HG03520 (cell line): ENCODE data around the gene MAP3K13.
A peak's percentile ranks its signal among the peaks of the same experiment; 100 is the strongest.
"Not testable (repeated sequence)": the region's sequence is repeated elsewhere in the genome, so short reads cannot be mapped to it uniquely, and the experiment has no call there.

Experiments
- ATAC-seq: cut with Tn5 transposase; IDR thresholded peaks from one replicate; pipeline ENCODE4 v1.9.1; 2021; ENCODE audit warnings: mild to moderate bottlenecking, moderate library complexity; ENCODE audit not compliant: unreplicated experiment

Gene MAP3K13

DNA sequence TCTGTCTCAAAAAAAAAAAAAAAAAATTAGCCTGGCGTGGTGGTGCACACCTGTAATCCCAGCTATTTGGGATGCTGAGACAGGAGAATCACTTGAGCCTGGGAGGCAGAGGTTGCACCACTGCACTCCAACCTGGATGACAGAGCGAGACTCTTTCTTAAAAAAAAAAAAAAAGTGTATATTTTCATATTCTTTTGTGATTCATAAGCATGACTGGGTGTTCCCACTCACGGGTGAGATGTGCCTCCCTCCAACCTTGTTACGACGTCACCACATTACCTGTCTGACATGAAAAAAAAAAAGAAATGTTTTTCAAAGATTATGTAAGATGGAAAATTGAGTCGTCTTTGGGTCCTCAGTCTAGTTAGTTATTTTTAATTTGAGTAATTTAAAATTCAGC is 79.1 kb downstream of the MAP3K13 start:
- no peak for ATAC-seq

DNA sequence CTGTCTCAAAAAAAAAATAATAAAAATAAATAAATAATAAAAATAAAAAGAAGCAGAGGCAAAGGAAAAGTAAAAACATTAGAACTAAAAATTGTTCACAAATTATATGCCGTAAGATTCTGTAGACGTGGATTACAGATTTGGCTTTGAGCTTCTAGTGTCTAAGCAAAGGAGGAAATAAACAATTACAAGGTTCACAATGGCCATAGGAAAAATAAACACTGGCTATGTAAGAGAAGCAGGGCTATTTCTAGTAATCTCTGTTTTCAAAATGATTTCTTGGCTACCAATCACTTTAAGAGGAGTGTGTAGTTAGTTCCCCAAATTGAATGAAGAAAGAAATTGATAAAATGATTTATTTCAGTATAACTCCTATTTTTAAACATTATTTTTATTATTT is 81.4 kb downstream of the MAP3K13 start:
- no peak for ATAC-seq

DNA sequence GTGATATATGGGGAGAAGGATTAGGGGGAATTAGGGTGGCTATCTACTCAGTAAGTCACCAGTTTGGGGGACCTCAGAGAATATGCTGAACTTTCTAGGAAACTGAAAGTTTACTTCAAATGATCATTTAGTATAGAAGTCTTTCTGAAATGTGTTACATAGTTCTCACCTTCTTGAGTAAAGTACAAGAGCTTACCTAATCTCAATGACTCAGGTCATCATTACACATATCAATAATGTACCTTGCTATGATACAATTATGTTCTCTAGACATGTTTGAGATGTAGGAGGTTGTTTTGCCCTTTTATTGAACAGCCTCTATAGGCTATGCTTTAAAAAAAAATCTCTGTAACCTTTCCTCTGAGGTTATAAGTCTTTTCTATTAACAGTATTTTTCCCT is 85.2 kb downstream of the MAP3K13 start:
- no peak for ATAC-seq

DNA sequence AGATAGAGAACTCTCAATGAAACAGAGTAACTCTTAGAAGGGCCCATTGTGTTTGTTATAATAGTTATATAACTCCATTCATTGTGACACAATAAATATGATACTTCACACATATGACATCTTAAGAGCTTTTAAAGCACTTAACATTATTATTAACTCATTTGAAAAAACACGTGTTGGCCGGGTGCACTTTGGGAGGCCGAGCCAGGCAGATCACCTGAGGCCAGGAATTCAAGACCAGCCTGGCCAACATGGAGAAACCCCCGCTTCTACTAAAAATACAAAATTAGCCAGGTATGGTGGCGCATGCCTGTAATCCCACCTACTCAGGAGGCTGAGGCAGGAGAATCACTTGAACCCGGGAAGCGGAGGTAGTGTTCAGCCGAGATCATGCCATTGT is 88.5 kb downstream of the MAP3K13 start:
- not testable (repeated sequence) for ATAC-seq

DNA sequence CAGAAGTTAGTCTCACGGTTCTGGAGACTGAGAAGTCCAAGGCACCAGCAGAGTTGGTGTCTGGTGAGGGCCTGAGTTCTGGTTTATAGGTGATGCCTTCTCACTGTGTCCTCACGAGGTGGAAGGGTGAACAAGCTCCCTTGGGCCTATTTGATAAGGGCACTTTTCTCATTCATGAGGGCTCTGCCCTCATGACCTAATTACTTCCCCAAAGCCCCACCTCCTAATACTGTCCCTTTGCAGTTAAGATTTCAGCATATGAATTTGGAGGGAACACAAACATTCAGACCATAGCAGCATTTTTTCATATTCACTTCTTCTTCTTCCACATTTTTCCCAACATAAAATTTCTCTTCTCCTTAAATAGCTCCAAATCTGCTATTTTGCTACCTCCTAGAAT is 94.4 kb downstream of the MAP3K13 start:
- no peak for ATAC-seq

DNA sequence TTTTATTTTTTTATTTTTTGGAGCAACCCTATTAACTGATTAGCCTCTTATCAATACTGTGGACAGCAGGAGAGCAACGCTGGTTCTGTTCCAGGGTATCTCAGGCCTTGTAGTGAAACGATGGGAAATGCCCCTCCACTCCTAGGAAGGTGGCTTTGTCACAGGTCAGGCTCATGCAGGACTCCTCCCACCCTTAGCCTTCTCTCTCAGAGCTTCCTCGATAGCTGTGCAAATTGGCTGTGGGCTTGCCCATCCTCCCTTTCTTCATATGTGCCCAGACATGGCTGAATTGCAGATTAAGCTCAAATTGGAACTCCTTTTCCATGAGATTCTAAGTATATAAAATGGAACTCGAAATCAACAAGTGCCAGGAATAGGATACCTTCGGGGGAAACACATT is 97.4 kb downstream of the MAP3K13 start:
- ATAC-seq, result no peak

DNA sequence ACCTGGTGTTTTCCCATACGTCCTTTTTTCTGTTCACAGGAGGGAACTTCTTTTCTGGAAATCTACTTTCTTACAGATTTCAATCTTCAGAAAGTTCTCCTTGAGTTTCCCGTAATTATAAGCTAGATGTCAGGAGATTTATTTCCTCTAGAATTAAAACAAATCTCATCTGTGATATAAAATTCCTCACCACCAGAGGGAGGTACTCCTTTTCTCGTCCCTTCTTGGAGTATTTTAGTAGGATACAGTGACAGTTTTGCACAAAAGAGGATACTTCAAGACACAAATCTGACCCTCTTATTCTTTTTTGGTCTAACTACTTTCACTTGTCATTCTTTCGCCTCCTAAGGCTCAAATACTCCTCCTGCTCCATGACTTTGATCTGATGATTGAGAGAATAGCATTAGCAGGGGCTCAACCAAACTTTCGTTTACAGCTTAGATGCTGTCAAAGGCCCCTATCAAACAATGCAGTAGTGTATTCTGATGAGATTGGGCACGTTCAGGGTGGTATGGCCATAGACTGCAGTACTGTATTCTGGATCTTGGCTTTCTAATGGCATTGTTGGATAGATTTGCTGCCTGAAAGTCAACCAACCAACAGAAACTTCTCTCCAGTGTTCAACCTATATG is 97.9 kb downstream of the MAP3K13 start:
- no peak for ATAC-seq

DNA sequence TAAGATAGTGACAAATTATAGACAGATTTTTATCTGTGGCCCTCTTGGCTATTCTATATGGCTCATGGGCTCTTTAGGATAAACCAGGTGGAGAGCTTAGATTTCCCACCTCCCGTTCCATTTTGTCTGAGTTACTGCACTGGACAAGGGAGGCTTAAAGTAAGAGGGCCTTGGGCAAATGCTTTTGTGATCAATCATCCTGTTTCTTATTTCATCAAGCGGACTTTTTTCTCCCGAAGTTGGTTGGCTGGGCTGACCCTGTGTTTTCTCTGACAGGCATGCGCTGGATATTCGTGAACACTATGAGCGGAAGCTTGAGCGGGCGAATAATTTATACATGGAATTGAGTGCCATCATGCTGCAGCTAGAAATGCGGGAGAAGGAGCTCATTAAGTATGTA is 102.5 kb downstream of the MAP3K13 start:
- ATAC-seq, result no peak

DNA sequence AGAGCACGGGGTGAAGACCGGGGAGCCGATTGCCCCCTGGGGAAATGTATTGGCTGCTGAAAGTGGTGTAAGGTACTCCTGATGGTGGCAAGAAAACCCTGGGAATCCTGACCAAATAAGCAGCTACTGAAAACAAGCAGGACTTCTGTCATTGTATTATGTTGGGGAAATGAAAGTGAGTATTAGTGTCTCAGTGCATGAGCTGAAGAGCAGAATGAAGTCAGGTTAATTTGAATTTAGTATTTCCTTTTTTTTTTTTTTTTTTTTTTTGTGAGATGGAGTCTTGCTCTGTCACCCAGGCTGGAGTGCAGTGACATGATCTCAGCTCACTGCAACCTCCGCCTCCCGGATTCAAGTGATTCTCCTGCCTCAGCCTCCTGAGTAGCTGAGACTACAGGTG is 103.2 kb downstream of the MAP3K13 start:
- ATAC-seq, result not testable (repeated sequence)

DNA sequence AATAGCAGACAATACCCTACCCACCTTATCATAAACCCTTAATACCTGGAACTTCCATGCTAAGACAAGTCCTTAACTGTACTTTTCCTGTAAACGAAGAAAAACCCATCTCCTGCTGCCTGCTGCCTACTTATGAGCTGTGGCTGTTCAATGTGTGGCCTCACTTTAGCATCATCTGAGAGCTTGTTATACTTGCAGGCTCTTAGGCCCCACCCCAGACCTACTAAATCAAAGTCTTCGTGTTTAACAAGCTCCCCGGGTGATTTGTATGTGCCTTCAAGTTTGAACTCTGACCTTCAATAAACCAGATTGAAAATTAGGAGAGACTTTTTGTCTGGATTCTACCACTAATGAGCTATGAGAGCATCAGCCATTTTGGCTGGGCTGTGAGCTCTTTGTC is 106.6 kb downstream of the MAP3K13 start:
- ATAC-seq, result no peak

DNA sequence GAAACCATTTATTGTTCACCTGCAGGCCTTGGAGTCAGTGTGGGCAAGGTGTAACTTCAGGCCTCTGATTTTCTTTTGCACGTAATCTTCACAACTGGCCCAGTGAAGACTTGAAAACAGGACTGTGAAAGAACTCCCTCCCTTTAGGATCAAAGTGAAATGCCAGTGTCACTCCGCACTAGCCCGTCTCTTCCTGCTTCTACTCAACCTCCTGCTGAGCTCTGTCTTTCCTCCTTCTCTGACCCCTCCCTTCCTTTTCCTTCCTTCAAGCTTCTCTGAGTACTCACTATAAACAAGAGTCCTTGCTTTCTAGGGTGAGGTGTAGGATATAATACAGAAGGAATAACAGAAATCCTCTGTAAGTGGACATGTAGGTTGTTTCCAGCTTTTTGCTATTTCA is 107.4 kb downstream of the MAP3K13 start:
- no peak for ATAC-seq

DNA sequence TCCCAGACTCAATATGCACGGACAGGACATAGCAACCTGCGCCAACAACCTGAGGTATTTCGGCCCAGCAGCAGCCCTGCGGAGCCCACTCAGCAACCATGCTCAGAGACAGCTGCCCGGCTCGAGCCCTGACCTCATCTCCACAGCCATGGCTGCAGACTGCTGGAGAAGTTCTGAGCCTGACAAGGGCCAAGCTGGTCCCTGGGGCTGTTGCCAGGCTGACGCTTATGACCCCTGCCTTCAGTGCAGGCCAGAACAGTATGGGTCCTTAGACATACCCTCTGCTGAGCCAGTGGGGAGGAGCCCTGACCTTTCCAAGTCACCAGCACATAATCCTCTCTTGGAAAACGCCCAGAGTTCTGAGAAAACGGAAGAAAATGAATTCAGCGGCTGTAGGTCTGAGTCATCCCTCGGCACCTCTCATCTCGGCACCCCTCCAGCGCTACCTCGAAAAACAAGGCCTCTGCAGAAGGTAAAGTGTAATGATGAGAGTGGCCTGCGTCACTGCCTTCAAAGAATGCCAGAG is 110.4 kb downstream of the MAP3K13 start:
- ATAC-seq, result no peak

DNA sequence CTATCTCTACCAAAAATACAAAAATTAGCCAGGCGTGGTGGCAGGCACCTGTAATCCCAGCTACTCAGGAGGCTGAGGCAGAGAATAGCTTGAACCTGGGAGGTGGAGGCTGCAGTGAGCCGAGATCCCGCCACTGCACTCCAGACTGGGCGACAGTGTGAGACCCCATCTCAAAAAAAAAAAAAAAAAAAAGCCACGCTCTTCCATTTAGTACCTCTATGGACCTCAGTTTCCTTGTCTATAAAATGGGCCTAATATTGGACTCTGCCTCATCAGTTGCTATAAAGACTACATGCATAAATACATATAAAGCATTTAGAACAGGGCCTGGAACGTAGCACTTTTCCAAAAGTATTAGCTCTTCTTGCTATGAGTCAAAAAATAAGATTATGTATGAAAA is 112.0 kb downstream of the MAP3K13 start:
- ATAC-seq, result not testable (repeated sequence)

DNA sequence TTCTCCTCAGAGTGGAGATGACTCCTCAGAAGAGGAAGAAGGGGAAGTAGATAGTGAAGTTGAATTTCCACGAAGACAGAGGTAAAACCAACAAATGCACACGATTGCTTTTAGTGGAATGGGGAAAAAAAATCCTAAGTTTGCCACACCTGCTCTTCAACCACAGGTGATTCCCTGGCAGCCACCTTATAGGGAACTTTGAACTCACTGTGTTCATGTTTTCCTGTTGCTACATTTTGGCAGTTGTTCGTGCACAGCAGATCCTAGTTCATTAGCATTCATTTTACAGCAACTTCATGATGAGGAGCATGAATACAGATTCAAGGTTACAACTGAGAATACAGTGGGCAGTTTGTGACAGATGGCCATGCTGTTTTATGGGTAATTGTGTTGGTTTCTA is 114.4 kb downstream of the MAP3K13 start:
- no peak for ATAC-seq

DNA sequence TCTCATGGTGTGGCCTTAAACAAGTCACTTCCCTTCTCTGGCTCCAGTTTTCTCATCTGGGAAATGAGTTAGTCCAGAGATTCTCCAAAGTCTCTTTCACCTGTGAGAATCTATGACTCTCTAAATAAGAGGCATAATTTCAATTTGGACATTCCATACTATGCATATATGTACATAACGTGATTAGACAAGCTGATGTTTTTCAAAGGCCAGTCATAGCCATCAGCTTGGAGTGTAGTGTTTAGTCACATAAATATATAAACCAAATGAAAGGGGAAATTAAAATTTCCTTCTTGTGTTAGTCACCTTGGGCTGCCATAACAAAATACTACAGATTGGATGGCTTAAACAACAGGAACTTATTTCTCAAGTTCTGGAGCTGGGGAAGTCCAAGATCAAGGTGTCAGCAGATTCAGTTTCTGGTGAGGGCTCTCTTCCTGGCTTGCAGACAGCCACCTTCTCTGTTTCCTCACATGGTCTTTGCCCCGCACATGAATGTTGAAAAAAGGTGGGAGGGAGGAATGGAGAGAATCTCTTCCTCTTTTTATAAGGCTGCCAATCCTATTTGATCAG is 116.5 kb downstream of the MAP3K13 start:
- no peak for ATAC-seq

DNA sequence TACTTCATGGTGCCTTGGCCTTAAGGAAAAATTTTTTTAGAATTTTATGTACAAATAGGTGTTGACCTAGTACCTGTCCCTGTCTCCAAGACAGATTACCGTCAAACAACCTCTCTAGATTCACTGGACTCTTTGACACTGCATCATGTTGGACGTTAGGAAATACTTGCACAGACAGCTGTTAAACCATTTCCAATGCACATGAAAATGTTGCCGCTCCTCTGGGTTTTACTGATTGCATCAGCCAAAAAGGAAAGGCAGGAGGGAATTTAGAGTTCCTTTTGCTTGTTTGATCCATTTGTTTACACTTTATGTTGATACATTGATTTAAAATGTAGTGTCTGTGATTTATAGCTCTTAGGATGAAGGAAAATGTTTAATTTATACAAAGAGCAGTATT is 121.4 kb downstream of the MAP3K13 start:
- ATAC-seq, result no peak

DNA sequence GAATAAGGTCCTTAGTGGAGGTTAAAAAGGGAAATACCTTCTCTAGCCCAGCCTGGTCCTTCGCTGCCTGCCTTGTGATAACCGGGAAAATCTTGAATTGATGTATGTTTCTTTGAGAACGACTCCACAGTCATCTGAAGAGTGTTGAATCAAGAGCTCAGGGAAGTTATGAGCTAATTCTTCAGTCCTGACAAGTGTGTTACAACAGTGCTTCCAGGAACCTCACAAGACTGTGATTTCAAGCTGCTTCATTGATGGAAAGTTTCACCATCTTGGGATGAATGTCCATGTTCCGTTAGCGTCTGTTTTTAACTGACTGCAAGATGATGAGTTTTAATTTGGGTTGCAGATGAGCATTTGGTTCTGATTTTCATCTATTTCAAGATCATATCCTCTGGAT is 123.5 kb downstream of the MAP3K13 start:
- ATAC-seq, result no peak

DNA sequence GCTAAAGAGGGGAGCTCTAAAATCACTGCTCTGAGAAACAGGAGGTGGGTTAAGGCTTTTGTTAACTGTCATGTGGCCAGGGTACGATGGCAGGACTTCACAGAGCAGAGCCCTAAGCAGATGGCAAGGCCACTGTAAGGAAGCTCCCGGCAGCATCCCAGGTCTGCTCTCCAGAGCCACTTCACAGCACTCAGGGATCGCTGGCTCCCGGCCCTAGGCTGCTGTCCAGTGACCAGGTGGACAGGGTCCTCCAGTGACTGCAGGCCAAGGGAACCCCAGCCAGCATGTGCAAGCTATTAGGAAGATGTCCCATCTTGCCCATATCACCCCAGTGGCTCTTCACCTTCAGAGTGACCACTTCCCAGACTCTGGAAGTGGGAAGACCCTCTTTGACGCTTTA is 125.5 kb downstream of the MAP3K13 start:
- ATAC-seq, result no peak

DNA sequence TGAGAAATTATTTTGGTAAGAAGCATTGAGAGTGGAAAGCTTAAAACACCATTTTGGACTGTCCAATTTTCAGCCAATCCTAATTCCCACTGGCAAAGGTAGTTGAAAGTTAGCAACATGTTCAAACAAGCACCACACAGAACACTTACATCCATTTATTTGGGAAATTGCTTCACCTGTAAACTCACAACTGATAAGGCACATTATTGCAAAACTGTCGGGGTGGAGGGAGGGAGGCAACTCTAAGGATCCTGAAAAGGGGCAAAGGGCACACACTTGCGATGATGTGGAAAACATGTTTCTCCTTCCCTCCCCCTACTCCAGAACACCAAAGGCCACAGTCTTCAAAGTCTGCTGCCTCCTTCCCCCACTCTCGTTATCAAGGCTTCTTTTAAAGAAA is 126.5 kb downstream of the MAP3K13 start:
- ATAC-seq, result no peak

DNA sequence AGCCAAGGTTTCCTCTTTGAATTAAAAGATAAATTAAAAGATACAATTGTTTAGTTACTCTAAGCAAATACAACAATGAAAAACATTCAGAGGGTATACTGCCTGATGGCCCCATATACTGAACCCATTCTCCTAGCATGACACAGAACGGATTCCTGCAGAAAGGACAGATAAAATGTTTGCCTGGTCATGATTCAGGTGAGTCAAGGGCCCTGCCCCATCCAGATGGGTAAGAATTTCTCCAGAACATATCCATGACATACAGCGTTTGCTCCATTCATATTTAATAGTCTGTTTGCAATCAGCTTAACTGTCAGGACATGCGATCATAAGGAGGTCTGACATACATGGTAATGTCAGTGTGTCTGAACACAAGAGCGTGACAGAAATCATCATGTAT is 127.3 kb downstream of the MAP3K13 start:
- ATAC-seq, result no peak

DNA sequence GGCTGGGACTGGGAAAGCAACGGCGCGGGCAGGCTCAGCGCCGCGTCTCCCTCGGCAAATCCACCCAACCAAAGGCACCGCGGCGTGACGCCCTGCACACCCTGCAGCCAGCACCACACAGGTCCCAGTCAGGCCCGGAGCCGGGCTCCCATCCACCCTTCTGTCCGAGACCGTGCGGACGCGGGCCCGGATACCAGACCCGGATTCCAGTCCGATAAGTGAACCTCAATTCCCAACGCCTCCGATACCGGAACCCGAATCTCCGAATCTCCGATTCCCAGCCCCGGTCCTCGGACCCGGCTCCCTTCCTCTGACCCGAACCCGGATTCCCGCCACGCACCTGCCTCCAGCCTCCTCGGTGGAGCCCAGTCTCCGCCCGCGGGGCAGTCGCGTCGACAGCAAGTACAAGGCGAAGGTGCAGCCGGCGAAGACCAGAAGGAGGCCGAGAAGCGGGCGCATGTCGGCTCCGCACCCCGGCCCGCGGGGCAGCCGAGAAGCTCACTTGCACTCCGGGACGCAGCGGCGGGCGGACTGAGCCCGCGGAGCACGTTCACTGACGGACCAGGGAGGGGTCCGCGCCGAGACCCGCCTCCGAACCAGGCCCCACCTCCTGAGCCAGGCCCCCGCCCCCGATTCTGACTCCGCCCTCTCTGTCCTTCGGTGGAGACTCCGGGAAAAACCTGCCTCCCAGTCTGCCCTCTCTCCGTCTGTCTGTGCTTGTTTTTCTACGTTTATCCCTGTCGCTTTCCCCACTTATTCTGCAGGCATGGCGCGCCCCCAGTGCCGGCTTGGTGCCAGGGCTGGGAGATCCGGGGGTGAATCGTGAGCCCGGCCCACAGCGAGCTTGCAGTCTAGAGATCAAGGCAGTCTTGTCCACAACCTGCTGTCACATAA is 135.8 kb downstream of the MAP3K13 start, which contains the start of gene TMEM41A:
Gene TMEM41A (minus strand): TSS at position 533 of the 894 bp plus-strand sequence. CDS start 74 bp downstream, at position 459.
- ATAC-seq, result peak; percentile 94

DNA sequence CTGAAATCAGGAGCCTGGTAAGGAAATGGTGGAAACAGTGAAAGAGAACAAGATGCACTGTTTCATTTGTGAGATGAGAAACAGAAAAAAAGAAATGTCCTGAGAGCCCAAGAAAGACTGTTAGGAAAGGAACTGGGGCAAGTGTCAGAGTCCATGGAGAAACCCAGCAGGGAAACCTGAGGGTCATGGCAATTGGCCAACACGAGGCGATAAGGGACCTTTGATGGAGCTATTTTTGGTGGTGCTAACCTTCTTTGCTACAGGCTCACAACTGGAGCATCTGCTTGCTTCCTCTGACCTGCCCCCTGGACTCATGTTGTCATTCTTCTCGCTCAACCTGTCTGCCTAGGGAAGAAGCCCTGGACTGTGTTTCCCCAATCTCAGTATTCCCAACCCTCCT is 140.1 kb downstream of the MAP3K13 start:
- ATAC-seq, result no peak
